ENCODE results near the gene BRSK2.
A peak's percentile ranks its signal among the peaks of the same experiment; 100 is the strongest.

BRSK2 gene

DNA sequence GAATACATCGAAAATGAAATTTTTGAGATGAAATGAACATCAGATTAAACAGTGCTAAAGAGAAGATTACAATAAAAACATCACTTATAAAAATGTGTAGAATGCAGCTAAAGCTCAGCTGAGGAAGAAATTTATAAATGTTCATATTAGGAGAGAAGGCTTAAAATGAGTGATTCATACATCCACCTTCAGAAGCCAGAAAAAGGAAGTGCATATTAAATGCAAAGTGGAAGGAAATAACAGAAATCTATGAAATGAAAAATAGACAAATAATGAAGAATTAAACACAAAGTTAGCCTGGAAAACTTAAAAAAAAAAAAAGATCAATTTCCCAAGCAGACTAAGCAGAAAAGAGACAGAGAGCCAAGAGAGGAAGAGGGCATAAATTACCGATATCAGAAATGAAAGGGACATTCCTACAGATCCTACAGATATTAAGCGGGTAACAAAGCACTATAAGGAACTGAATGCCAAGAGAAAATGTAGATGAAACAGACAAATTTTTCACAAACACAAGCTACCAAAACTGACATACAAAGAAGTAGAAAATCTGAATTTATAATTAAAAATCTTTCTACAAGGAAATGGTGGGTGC lies 104.0 kb downstream of the BRSK2 start:
- DNase-seq: no peak

DNA sequence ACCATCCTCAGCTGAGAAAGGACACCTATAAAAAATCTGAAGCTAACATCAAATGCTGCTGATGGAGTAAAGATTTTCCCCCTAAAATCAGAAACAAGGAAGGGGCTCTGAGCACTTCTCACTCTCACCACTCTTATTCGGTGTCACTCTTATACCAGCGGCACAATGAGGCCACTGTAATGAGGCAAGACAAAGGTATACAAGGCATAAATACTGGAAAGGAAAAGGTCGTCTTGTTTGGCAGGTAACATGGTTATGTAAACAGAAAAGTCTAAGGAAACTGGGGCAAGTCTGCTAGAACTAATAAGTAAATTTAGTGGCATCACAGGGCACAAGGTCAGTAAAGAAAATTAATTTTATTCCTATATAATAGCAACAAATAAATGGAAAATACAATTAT lies 104.9 kb downstream of the BRSK2 start:
- no peak for DNase-seq

DNA sequence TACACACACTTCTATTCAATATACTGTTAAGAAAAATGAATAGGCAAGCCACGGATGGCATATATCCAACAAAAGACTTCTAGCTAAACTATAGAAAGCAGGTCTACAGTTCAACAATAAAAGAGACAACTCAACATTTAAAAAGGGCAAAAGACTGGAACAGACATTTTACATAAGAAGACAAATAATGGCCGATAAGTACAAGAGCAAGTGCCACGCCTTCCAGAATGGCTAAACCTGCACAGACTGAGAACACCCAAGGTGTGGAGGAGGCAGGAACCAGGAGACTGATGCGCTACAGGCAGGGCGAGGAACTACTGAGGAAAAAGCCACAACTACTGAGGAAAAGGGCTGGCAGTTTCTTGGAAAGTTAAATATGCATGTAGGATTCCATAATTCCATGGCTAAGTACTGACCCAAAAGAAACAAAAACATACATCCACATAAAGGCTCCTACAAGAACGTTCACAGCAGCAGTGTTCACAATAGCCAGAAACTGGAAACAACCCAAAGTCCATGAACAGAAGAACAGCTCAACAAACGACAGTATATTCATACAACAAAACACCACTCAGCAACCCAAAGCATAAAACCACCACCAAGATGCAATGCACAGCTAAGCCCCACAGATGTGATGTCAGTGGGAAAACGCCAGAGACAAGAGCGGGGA lies 106.5 kb downstream of the BRSK2 start:
- DNase-seq: no peak

DNA sequence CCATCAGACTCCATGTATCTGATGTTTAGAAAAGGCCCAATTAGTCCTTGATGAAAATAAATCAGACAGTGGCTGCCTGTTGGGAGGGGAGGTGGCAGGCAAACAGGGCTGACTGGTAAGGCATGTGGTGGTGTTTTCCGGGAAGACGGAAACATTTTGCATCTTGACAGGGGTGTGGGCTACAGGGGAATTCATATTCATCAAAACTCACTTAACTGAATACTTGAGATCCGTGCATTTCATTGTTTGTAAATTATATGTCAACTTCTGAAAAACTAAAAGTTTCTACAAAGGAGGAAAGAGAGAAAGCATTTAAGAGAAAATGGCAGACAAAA lies 107.0 kb downstream of the BRSK2 start:
- DNase-seq: no peak

DNA sequence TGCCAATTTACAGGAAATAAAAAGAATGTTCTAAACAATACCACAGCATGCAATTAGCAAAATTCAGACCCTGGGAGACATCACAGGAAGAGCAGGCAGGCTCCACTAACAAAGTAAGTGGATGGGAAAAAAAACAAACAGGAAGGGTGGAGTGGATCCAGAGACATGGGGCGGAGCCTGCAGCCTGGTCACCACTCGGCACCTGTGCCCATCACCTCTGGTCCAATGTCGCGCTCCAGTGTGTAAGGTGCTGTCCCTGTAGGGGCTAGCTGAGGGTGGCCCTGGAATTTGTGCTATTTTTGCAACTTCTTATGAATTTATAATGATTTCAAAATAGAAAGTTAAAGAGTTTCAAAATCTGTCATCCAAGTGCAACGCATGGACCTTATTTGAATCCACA lies 107.9 kb downstream of the BRSK2 start:
- no peak for DNase-seq

DNA sequence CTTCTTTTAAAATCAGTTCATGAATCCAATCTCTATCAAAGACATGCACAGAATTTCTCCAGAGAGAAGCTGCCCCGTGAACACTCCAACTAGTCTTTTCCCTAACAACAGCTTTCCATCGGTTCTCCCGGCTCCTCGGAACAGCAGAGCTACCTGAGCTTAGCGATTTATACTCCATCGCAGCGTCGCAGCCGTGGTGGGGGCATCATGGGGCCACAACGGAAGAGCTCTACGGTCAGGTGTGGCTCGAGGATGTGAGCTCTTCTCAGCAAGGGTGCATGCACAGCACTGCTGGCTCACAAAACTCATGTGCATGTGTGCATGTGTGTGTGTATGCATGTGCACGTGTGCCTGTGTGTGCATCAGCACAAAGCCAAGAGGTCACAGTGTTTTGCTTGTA lies 108.5 kb downstream of the BRSK2 start:
- DNase-seq: no peak

DNA sequence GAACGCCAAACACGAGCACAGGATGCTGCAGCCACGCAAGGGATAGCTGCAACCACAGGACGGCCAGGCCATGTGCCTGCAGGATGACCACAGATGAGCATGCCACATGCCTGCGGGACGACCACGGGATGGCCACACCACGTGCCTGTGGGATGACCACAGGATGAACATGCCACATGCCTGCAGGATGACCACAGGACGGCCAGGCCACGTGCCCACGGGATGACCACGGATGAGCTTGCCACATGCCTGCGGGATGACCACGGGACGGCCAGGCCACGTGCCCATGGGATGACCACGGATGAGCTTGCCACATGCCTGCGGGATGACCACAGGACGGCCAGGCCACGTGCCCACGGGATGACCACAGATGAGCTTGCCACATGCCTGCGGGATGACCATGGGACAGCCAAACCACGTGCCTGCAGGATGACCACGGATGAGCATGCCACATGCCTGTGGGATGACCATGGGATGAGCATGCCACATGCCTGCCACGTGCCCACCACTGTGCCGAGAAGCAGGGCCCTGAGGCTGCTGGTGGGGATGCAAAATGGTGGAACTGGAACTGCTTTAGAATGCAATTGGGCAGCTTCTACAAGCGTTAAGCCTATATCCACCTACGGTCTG lies 109.6 kb downstream of the BRSK2 start:
- DNase-seq: no peak

DNA sequence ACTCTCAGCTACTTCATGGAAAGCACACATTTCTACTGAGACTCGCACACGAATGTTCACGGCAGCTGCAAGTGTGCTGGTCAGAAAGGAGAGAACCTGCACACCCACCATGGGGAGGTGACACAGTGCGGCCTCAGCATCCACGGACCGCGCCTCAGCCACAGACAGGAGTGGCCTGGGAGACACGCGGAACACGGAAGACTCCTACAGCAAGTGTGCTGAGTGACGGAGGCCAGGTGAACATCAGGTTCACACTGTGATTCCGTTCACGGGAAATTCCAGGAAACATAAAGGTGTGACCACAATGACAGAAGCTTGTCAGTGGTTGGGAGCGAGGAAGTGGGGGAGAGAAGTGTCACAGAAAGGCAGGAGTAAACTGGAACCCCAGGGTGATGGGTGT lies 110.2 kb downstream of the BRSK2 start:
- no peak for DNase-seq

DNA sequence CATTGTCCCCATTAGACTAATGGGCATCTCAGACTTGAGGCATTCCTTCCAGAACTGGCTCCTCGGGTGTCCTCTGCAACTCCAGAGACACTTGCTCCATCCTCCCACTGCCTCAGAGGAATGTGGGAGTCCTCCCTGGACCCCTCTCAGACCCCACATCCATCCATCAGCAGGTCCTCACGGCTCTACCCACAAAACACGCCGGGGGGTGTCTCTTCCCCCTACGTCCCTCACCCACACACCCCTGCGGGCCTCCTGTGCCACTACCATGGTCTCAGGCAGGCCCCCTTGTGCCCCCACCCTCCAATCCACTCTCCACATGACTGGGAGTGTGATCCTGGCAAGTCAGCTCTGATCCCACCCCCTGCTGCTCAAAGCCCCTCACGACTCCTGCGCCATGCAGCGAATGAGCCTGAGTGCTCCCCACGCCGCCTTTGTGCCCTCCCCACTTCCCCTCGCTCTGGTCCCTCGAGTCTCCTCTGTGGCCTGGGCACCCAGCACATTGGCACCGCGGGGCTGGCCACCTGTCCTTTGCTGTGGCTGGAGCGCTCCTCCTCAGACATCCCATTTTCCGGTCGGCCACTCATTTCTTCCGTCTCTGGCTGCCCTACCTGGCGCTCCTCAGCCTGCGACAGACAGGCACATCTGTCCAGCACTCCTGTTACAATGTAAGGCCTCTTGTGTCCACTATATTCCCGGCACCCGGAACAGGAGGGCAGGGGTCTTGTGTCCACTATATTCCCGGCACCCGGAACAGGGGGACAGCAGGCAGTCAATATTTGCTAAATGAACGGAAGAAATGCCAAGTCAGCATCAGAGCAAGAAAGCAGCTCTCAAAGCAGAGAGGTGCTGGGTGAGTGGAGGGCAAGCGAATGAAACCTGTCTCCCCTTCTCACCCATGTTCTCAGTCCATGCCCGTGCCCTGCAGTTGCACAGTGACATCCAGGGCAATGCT lies 111.0 kb downstream of the BRSK2 start:
- DNase-seq: no peak

DNA sequence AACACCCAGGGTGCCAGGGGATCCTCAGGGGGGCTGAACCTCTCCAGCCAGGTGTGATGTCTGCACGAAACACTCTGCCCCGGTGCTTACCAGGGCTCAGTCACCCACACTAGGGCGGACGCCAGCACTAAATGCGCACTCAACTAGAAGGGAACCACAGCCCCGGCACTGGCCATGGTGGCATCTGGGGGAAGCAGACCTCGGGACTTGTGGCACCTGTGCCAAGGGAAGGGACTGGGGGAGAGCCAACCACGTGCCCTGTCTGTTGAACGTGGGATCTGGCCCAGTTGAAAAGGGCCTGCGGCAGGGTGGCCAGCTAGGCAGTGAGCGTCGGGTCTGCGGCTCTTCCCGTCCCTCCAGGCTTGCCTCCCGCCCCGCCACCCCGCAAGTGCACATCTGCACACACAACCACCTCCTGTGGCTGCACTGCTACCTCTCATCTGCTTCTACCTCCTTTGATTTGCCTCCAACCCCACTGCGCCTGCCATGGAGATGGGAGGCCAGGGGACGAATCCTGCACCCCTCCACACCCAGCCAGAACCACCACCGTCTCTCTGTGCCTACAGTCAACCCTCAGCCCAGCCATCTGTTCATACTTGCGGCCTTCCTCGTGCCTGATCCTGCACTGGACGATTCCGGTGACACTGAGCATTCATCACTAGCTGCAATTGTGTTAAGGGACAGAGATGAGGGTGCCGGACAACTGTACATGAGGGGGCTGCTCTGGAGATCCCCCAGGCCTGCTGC lies 111.9 kb downstream of the BRSK2 start:
- DNase-seq: no peak

DNA sequence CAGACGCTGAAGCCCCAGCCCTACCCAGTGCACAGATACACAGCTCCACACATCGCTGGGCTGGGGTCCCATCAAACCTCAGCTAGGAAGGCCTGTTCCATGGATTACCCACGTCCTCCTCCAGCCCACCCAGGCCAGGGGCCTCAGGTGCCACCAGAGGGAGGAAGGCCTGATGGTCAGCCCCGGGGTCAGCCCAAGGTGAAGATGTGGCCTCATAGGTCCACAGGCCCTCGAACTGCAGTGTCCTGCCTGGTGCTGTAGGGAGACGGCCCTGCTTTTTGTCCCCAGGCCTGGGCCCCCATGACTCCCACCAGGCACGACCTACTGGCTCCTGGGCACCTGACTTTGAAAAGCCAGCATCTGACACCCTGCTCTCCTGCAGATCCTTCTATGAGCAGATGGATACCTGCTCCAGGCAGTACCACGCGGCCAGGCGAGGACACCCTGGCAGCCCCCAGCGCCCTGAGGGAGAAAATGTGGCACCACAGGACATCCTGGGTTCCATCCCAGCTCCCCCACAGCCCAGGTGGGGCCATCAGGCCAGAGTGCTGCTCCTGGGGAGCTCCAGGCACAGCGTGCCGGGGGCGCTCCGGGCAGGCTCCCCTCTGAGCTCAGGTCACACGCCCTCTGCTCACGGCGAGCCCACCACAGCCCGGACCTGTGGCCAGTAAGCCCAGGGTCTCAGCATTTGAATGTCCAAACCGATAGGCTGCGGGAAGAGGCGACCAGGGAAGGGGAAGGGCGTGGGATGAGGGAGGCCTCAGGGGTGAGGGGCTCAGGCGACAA lies 112.6 kb downstream of the BRSK2 start:
- no peak for DNase-seq

DNA sequence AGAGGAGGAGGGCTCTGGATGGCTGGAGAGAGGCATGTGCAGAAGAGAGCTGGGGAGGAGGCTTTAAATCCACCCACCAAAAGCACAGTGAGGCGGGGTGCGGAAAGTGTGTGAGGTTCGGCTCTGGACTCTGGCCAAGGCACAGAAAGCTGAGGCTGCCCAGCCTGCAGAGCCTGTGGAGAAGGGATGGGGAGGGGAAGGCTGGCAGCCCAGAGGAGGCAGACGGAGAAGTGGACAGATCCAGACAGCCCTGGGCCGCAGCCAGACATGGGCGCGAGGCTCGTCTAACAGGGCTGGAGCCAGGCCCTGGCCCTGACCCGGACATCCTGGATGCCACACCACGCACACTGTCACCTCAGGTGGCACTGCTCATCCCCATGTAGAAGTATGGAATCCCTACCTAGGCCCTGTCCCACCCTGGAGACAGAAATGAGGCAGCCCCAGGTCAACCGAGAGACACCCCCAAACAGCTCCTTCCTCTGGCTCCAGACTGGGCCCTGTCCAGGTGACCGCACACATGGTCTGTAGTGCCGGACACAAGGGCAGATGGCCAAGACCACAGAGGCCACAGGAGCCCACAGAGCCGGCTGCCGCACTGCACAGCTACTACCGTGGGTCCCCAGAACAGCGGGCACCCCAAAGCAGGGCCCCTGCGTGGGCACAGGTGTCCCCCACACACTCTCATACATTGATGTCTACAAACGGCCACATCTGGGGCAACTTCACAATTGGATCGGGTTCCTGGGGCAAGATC lies 113.4 kb downstream of the BRSK2 start:
- peak in 35 of 56 donors; percentile 13 to 73 (median 45) for DNase-seq

DNA sequence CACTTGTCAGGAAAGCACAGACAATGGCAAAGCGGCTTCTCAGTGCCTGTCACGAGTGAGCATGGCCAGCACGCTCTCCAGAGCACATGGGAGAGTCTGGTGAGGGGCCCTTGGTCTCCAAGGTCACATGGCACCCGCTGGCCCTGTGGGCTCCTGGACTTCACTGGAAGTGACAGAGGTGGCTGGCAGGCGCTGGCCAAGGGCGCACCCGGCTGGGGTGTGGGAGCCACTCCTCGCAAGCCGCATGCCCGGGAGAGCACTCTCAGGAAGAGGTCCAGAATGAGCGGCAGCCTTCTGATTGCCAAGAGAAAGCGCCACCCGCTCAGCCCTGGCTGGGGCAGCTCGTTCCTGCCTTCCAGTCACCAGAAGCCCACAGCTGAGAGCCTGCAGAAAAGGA lies 114.0 kb downstream of the BRSK2 start:
- DNase-seq: peak in 29 of 56 donors; percentile 16 to 70 (median 40)

DNA sequence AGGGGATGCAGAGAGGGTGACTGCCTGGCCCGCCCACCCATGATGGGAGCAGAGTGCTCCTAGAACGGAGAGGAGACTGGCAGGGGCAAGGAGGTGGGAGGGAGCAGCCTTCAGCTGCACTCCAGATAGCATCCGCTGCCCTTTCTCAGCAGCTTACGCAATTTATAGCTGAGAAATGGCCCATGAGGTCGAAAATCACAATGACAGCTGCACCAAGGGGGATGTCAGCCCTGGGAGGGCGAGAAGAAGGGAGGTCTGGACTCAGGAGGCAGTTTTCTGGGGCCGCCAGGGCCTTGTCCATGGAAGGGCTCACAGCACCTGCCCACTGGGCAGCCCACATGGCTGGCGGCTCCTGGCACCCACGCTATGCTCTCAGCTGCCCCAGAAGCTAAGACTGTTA lies 114.4 kb downstream of the BRSK2 start:
- no peak for DNase-seq

DNA sequence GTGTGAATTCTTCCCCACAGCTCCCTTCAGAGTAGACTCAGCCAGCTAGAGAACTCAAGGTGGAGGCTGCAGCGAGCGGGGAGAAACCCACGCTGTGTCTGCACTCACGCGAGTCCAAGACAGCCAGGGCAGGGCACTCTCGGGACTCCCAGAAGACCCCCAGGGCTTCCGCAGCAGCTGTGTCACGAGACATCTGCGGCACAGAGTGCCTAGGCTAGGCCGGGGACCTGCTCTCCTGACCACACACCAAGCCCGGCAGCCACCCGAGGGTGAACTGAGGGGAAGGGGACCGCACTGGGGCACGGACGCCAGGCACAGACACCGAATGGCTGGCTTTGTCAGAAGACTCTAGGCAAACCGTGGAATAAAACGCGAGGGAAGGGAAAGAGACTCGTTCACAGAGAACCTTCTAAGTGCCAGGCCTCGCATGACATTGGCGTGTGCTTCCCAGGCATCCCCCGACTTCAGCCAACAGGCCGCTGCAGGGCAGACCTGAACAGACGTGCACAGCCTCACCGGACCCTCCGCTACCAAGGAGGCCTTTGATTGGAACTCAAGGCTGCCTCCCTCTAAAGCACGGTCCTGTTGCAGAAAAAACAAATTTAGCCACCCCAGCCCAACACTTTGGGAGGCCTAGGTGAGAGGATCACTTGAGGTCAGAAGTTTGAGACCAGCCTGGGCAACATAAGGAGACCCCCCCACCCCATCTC lies 115.0 kb downstream of the BRSK2 start:
- DNase-seq: no peak

DNA sequence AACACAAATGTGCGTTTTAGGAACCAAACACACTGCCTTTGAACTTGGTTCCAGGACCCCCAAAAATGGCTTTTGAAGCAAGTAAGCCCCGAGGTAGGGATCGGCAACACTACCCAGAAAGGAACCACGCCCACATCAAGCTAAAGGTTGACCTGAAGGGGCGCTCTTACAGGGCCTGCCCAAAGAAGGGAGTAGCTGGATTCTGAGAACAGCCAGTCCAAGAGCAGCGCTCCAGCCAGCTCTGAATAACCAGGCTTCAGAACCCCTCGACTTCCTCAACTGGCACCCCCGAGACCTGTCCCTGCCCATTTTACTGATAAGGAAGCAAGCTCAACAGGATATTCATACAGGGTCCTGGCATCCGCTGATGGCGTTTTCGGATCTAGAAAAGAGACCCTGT lies 115.7 kb downstream of the BRSK2 start:
- DNase-seq: no peak

DNA sequence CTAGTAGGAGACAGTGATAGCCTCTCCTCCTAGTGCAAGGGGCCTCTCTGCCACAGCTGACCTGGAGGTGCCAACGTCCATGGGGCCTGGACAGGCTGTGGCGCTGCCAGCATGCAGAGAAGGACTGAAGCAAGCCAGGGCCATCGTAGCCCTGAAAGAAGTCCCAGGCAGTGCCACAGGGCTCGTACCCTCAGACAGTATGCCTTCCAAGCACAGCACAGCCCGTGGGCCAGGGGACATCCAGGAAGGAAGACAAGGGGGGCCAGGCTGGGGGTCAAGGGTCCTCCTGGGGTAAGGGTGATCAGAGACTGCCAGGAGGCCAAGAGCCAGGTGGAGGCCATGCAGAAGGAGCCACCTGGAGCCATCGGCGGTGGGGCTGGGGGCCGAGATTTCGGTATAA lies 117.2 kb downstream of the BRSK2 start:
- DNase-seq: no peak

DNA sequence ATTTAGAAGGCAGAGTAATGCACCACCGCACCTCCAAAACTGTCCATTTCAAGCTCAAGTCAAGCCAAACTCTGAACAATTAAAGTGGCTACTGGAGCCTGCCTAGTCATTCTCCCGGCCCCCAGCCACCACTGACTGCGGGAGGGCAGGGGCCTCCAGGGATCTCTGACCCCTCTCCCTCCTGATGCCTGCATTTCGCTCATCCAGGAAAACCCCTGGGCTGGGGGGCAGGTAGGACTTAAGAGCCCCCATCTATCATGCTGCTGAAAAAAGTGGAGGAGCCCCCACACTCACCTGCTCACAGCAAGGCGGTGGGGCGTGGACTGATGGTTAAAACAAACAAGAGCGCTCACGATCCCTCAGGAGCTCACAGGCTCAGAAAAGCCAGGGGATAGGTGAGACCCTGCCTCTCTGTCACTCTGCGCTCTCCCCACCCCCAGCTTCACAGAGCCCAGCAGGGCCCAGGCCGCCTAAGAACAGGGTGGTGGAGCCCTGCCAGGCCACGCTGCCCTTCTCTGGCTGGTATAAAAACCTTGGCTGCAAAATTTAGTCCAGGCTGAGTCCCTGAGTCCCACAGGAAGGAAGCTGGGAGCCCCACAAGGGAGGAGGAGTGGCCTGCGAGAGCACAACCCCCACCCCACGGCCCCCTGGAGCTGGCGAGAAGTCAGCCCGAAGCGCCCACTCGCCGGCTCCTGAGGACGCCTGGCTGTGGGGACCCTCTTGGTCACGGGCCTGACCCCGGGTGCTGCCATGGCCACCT lies 117.8 kb downstream of the BRSK2 start:
- DNase-seq: peak in 10 of 56 donors; percentile 16 to 67 (median 38)

Measured in nucleus accumbens (tissue), 56 donors.